Measurements from ENCODE around the gene SLC11A1. TPM values are rescaled to one million over a fixed set of nuclear protein-coding genes. Genes with fewer than 3 reads are reported as not detected.

Gene SLC11A1
- total RNA-seq, 1 donor from 2014 or later: not detected

DNA sequence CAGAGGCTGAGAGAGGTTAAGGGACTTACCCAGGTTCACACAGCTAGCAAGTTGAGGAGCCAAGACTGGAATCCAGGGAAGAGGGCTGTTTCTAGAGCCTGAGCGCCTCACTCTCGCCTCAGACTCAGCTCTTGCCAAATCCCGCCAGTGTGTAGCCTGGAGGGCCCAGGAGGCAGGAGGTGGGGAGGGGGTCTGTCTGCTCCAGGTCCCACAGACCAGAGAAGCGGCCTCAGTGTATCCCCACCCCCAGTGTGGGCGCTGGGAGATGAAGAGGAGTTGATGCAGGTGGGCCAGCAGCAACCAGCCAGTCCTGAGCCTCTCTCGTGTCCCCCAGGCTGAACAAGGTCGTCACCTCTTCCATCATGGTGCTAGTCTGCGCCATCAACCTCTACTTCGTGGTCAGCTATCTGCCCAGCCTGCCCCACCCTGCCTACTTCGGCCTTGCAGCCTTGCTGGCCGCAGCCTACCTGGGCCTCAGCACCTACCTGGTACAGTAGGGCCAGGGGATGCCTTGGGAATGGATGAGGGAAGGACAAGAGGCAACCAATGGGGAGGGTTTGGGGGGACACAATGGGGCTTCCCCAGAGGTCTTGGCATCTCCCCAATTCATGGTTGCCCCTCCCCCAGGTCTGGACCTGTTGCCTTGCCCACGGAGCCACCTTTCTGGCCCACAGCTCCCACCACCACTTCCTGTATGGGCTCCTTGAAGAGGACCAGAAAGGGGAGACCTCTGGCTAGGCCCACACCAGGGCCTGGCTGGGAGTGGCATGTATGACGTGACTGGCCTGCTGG lies 12.4 kb downstream of the SLC11A1 start:
- Histone ChIP-seq H3K9ac (ENCODE audit: low read length) (no peak overlapping the region), H3K9me3 (ENCODE audit: insufficient read depth, low read depth, low read length) (no peaks in the 10 kb centered on the region), H3K79me2 (ENCODE audit: insufficient read depth, low read length) (no peaks in the 10 kb centered on the region), H2AFZ (ENCODE audit: low read depth, low read length) (no peak overlapping the region), H3K4me2 (ENCODE audit: low read length) (no peak overlapping the region), H3K36me3 (ENCODE audit: insufficient read depth, low read length) (no peaks in the 10 kb centered on the region), H3K27me3 (ENCODE audit: insufficient read depth, low read length) (no peaks in the 10 kb centered on the region), H3K4me3 (ENCODE audit: insufficient read depth, low read depth, low read length) (no peak overlapping the region), H3K27ac (ENCODE audit: low read depth, low read length) (no peak overlapping the region), H4K20me1 (ENCODE audit: insufficient read depth, low read length) (no peaks in the 10 kb centered on the region), H3K4me1 (ENCODE audit: insufficient read depth, low read length) (peaks cover 29% of the 10 kb centered on the region)
- H3K27ac Mint-ChIP-seq (ENCODE audit: unreplicated experiment): no peak overlapping the region
- no peak for DNase-seq (ENCODE audit: low read depth)
- H3K36me3 Mint-ChIP-seq (ENCODE audit: low read depth, unreplicated experiment): no peaks in the 10 kb centered on the region
- H3K4me1 Mint-ChIP-seq (ENCODE audit: low read depth, unreplicated experiment): peaks cover 11% of the 10 kb centered on the region
- H3K4me3 Mint-ChIP-seq (ENCODE audit: unreplicated experiment): no peak overlapping the region
- no peak for FAIRE-seq
- TF ChIP-seq CTCF (IDR thresholded peaks at IDR 0.05; ENCODE audit: insufficient read depth, low read depth, low read length) (no peak), EZH2 (IDR thresholded peaks at IDR 0.05; ENCODE audit: insufficient read depth, low read length) (no peak)
- H3K27me3 Mint-ChIP-seq (ENCODE audit: low read depth, unreplicated experiment): peaks cover 16% of the 10 kb centered on the region
- H3K9me3 Mint-ChIP-seq (ENCODE audit: unreplicated experiment): no peaks in the 10 kb centered on the region

GRCh38 chr2:218395090-218395444 lies 13.0 kb downstream of the SLC11A1 start:
- Mint-ChIP-seq H3K27me3 (ENCODE audit: low read depth, unreplicated experiment) (peaks cover 10% of the 10 kb centered on the region), H3K36me3 (ENCODE audit: low read depth, unreplicated experiment) (no peaks in the 10 kb centered on the region), H3K9me3 (ENCODE audit: unreplicated experiment) (no peaks in the 10 kb centered on the region), H3K4me1 (ENCODE audit: low read depth, unreplicated experiment) (peaks cover 11% of the 10 kb centered on the region), H3K4me3 (ENCODE audit: unreplicated experiment) (no peak overlapping the region), H3K27ac (ENCODE audit: unreplicated experiment) (peak overlapping the region; percentile 47)
- Histone ChIP-seq H3K27ac (ENCODE audit: low read depth, low read length) (no peak overlapping the region), H2AFZ (ENCODE audit: low read depth, low read length) (no peak overlapping the region), H4K20me1 (ENCODE audit: insufficient read depth, low read length) (no peaks in the 10 kb centered on the region), H3K4me3 (ENCODE audit: insufficient read depth, low read depth, low read length) (no peak overlapping the region), H3K36me3 (ENCODE audit: insufficient read depth, low read length) (no peaks in the 10 kb centered on the region), H3K79me2 (ENCODE audit: insufficient read depth, low read length) (peaks cover under 1% of the 10 kb centered on the region), H3K4me2 (ENCODE audit: low read length) (no peak overlapping the region), H3K27me3 (ENCODE audit: insufficient read depth, low read length) (no peaks in the 10 kb centered on the region), H3K9me3 (ENCODE audit: insufficient read depth, low read depth, low read length) (no peaks in the 10 kb centered on the region), H3K9ac (ENCODE audit: low read length) (no peak overlapping the region), H3K4me1 (ENCODE audit: insufficient read depth, low read length) (peaks cover 29% of the 10 kb centered on the region)
- DNase-seq (ENCODE audit: low read depth) (no peak), FAIRE-seq (no peak)
- no peak for TF ChIP-seq CTCF (IDR thresholded peaks at IDR 0.05; ENCODE audit: insufficient read depth, low read depth, low read length)
- no peak for TF ChIP-seq EZH2 (IDR thresholded peaks at IDR 0.05; ENCODE audit: insufficient read depth, low read length)

DNA sequence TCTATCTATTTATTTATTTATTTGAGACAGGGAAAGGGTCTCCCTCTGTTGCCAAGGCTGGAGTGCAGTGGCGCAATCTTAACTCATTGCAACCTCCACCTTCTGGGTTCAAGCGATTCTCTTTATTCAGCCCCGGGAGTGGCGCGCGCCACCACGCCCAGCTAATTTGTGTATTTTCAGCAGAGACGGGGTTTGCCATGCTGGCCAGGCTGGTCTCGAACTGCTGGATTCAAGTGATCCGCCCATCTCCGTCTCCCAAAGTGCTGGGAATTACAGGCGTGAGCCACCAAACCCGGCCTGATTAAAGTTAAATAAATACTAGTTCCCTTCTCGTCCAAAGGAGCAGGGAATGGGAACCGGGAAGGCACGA lies 13.4 kb downstream of the SLC11A1 start:
- Histone ChIP-seq H3K27ac (ENCODE audit: low read depth, low read length) (no peak overlapping the region), H3K9me3 (ENCODE audit: insufficient read depth, low read depth, low read length) (no peaks in the 10 kb centered on the region), H3K9ac (ENCODE audit: low read length) (peak overlapping the region; percentile 87), H3K4me3 (ENCODE audit: insufficient read depth, low read depth, low read length) (peak overlapping the region; percentile 73), H3K79me2 (ENCODE audit: insufficient read depth, low read length) (peaks cover 4% of the 10 kb centered on the region), H3K36me3 (ENCODE audit: insufficient read depth, low read length) (no peaks in the 10 kb centered on the region), H3K4me2 (ENCODE audit: low read length) (peak overlapping the region; percentile 94), H2AFZ (ENCODE audit: low read depth, low read length) (peak overlapping the region; percentile 97), H3K4me1 (ENCODE audit: insufficient read depth, low read length) (peaks cover 29% of the 10 kb centered on the region), H3K27me3 (ENCODE audit: insufficient read depth, low read length) (no peaks in the 10 kb centered on the region), H4K20me1 (ENCODE audit: insufficient read depth, low read length) (no peaks in the 10 kb centered on the region)
- Mint-ChIP-seq H3K27ac (ENCODE audit: unreplicated experiment) (peak overlapping the region; percentile 69), H3K27me3 (ENCODE audit: low read depth, unreplicated experiment) (peaks cover 6% of the 10 kb centered on the region), H3K4me1 (ENCODE audit: low read depth, unreplicated experiment) (peaks cover 11% of the 10 kb centered on the region), H3K9me3 (ENCODE audit: unreplicated experiment) (no peaks in the 10 kb centered on the region), H3K36me3 (ENCODE audit: low read depth, unreplicated experiment) (no peaks in the 10 kb centered on the region), H3K4me3 (ENCODE audit: unreplicated experiment) (peak overlapping the region; percentile 87)
- no peak for DNase-seq (ENCODE audit: low read depth)
- TF ChIP-seq EZH2 (IDR thresholded peaks at IDR 0.05; ENCODE audit: insufficient read depth, low read length) (no peak), CTCF (IDR thresholded peaks at IDR 0.05; ENCODE audit: insufficient read depth, low read depth, low read length) (no peak)
- no peak for FAIRE-seq

Measured in astrocyte (in vitro differentiated cells and primary cell).